ENCODE results near the gene EFNA2. TPM values are rescaled to one million over a fixed set of nuclear protein-coding genes. Genes with fewer than 3 reads are reported as not detected.

The EFNA2 gene
- polyA plus RNA-seq, 3 donors = not detected

- H3K4me1 Mint-ChIP-seq = peaks cover 22% of the 10 kb centered on the region
- TF ChIP-seq, protein P1, sequence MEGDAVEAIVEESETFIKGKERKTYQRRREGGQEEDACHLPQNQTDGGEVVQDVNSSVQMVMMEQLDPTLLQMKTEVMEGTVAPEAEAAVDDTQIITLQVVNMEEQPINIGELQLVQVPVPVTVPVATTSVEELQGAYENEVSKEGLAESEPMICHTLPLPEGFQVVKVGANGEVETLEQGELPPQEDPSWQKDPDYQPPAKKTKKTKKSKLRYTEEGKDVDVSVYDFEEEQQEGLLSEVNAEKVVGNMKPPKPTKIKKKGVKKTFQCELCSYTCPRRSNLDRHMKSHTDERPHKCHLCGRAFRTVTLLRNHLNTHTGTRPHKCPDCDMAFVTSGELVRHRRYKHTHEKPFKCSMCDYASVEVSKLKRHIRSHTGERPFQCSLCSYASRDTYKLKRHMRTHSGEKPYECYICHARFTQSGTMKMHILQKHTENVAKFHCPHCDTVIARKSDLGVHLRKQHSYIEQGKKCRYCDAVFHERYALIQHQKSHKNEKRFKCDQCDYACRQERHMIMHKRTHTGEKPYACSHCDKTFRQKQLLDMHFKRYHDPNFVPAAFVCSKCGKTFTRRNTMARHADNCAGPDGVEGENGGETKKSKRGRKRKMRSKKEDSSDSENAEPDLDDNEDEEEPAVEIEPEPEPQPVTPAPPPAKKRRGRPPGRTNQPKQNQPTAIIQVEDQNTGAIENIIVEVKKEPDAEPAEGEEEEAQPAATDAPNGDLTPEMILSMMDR (IDR thresholded peaks at IDR 0.05) = peak; percentile 93
- Histone ChIP-seq H3K27ac (ENCODE audit: low read depth in 1 of 2, low read length in 2 of 2) (peak overlapping the region; percentile 92 to 95), H2AFZ (ENCODE audit: insufficient read depth, low read depth, low read length, poor library complexity, severe bottlenecking) (no peak overlapping the region), H3K9me3 (replicated peaks in 1 of 2; ENCODE audit: control insufficient read depth in 1 of 2, insufficient read depth in 1 of 2, low read length in 2 of 2) (no peaks in the 10 kb centered on the region), H4K20me1 (ENCODE audit: insufficient read depth, low read length) (peaks cover 54% of the 10 kb centered on the region), H3K36me3 (replicated peaks in 1 of 2; ENCODE audit: control insufficient read depth in 1 of 2, insufficient read depth in 2 of 2, low read length in 2 of 2) (peaks cover 10 to 16% of the 10 kb centered on the region in 2 donors), H3K4me1 (ENCODE audit: control insufficient read depth in 1 of 2, insufficient read depth in 2 of 2, low read length in 2 of 2) (peaks cover 38 to 46% of the 10 kb centered on the region in 2 donors), H3K9ac (ENCODE audit: insufficient read depth, low read length, poor library complexity, severe bottlenecking) (peak overlapping the region; percentile 97), H3K79me2 (ENCODE audit: insufficient read depth, low read length) (peaks cover 55% of the 10 kb centered on the region), H3K4me3 (replicated peaks in 1 of 3; ENCODE audit: low read depth in 2 of 3, low read length in 3 of 3) (peak overlapping the region; percentile 59 to 99 (median 83)), H3K27me3 (ENCODE audit: control insufficient read depth in 2 of 2, insufficient read depth in 2 of 2, low read length in 2 of 2) (no peaks in the 10 kb centered on the region), H3K4me2 (replicated peaks; ENCODE audit: extremely low read depth, low read length, poor library complexity, severe bottlenecking) (peak overlapping the region; percentile 75)
- under 1% methylated on average over 61 of the region's 74 CpGs for WGBS (ENCODE audit: insufficient coverage)
- DNase-seq = peak; percentile 76 to 87 (median 77)
- peak overlapping the region; percentile 76 to 87 for H3K4me3 Mint-ChIP-seq
- peak overlapping the region; percentile 85 to 97 (median 95) for H3K27ac Mint-ChIP-seq
- H3K27me3 Mint-ChIP-seq (ENCODE audit: low read depth in 3 of 3) = peaks cover 0 to 6% (median 0%) of the 10 kb centered on the region in 3 donors
- intact Hi-C loops (cut with micrococcal nuclease) = loop anchor here in 1 of 2 donors (10.0 kb wide), 3 partner anchors 144 to 384 kb away; partner anchors contain the start of genes ARID3A and GPX4
- H3K36me3 Mint-ChIP-seq = peaks cover 8 to 16% of the 10 kb centered on the region in 2 donors
- H3K9me3 Mint-ChIP-seq = peaks cover 0 to 2% (median 0%) of the 10 kb centered on the region in 7 donors
These were observed 36.8 kb upstream of the EFNA2 start for GRCh38 chr19:1248786-1249297.

- peak; percentile 93 to 97 (median 95) for DNase-seq
- Histone ChIP-seq H4K20me1 (ENCODE audit: insufficient read depth, low read length) (peaks cover 55% of the 10 kb centered on the region), H2AFZ (ENCODE audit: insufficient read depth, low read depth, low read length, poor library complexity, severe bottlenecking) (no peak overlapping the region), H3K9me3 (replicated peaks in 1 of 2; ENCODE audit: control insufficient read depth in 1 of 2, insufficient read depth in 1 of 2, low read length in 2 of 2) (no peaks in the 10 kb centered on the region), H3K4me2 (replicated peaks; ENCODE audit: extremely low read depth, low read length, poor library complexity, severe bottlenecking) (peak overlapping the region; percentile 96), H3K79me2 (ENCODE audit: insufficient read depth, low read length) (peaks cover 55% of the 10 kb centered on the region), H3K27ac (ENCODE audit: low read depth in 1 of 2, low read length in 2 of 2) (peak overlapping the region; percentile 64 to 95), H3K36me3 (replicated peaks in 1 of 2; ENCODE audit: control insufficient read depth in 1 of 2, insufficient read depth in 2 of 2, low read length in 2 of 2) (peaks cover 13 to 22% of the 10 kb centered on the region in 2 donors), H3K9ac (ENCODE audit: insufficient read depth, low read length, poor library complexity, severe bottlenecking) (peak overlapping the region; percentile 97), H3K4me3 (replicated peaks in 1 of 3; ENCODE audit: low read depth in 2 of 3, low read length in 3 of 3) (peak overlapping the region; percentile 77 to 99 (median 83)), H3K4me1 (ENCODE audit: control insufficient read depth in 1 of 2, insufficient read depth in 2 of 2, low read length in 2 of 2) (peaks cover 38 to 46% of the 10 kb centered on the region in 2 donors), H3K27me3 (ENCODE audit: control insufficient read depth in 2 of 2, insufficient read depth in 2 of 2, low read length in 2 of 2) (no peaks in the 10 kb centered on the region)
- H3K36me3 Mint-ChIP-seq = peaks cover 10 to 19% of the 10 kb centered on the region in 2 donors
- H3K4me1 Mint-ChIP-seq = peaks cover 24% of the 10 kb centered on the region
- H3K4me3 Mint-ChIP-seq = peak overlapping the region; percentile 84
- TF ChIP-seq, protein P1 (IDR thresholded peaks at IDR 0.05) = no peak
- H3K27me3 Mint-ChIP-seq (ENCODE audit: low read depth in 3 of 3) = peaks cover 0 to 6% (median 0%) of the 10 kb centered on the region in 3 donors
- H3K27ac Mint-ChIP-seq = peak overlapping the region in 6 of 7 donors; percentile 46 to 87 (median 75)
- intact Hi-C loops (cut with micrococcal nuclease) = loop anchor here in 1 of 2 donors (10.0 kb wide), 3 partner anchors 145 to 385 kb away; partner anchors contain the start of genes ARID3A and GPX4
- H3K9me3 Mint-ChIP-seq = peaks cover 0 to 2% (median 0%) of the 10 kb centered on the region in 7 donors
- under 1% methylated on average over 80 of the region's 102 CpGs for WGBS (ENCODE audit: insufficient coverage)
These were observed 36.2 kb upstream of the EFNA2 start for GRCh38 chr19:1249298-1249989.

Measured in CD14-positive monocyte (primary cell).